H1 (cell line): Measurements from ENCODE around the gene TCAP. TPM values are rescaled to one million over a fixed set of nuclear protein-coding genes. Genes with fewer than 3 reads are reported as not detected.
A peak's percentile ranks its signal among the peaks of the same experiment; 100 is the strongest.

Experiments used
- ASH2L ChIP-seq: fragments of 200-600, 300-600 bp; sonication (generic); IDR thresholded peaks from one replicate; pipeline ENCODE4 v1.7.1; 2017; ENCODE audit warnings: low read length
- CBX5 ChIP-seq: fragments of 300-800, 300-1000 bp; sonication (generic); IDR thresholded peaks from 2 replicates; pipeline ENCODE4 v1.7.1; 2016; ENCODE audit warnings: antibody characterized with exemption, low read length, low read depth
- CHD1 ChIP-seq: IDR thresholded peaks from 2 replicates; pipeline ENCODE4 v1.6.1; 2012; ENCODE audit warnings: low read depth, low read length, improper control_type of control experiment
- KDM4A ChIP-seq: IDR thresholded peaks from one replicate; pipeline ENCODE4 v1.7.1; 2012; ENCODE audit warnings: low read depth, mild to moderate bottlenecking, moderate library complexity, low read length, inconsistent platforms; ENCODE audit not compliant: severe bottlenecking
- POLR2A ChIP-seq, 2 experiments: IDR thresholded peaks; 1 replicate in 1 of 2; 2 replicates in 1 of 2; pipeline ENCODE4 v1.6.1; 2011; ENCODE audit warnings: low read depth in 2 of 2, low read length in 2 of 2, mild to moderate bottlenecking in 2 of 2; ENCODE audit errors: control extremely low read depth in 1 of 2
- POLR2AphosphoS5 ChIP-seq: IDR thresholded peaks from 2 replicates; pipeline ENCODE4 v1.6.1; 2011; ENCODE audit warnings: low read depth, low read length
- SIN3A ChIP-seq, 2 experiments: IDR thresholded peaks in 1 of 2; conservative IDR thresholded peaks in 1 of 2; 2 replicates each; pipeline ENCODE4 v1.6.1; 2011 to 2012; ENCODE audit warnings: low read length in 2 of 2, improper control_type of control experiment in 1 of 2, low read depth in 1 of 2, mild to moderate bottlenecking in 1 of 2
- SIRT6 ChIP-seq: IDR thresholded peaks from one replicate; pipeline ENCODE4 v1.7.1; 2012; ENCODE audit warnings: low read length, inconsistent platforms
- TEAD4 ChIP-seq: IDR thresholded peaks from 2 replicates; pipeline ENCODE4 v1.6.1; 2012; ENCODE audit warnings: low read depth, low read length, inconsistent platforms, mixed read lengths
- ZNF274 ChIP-seq: IDR thresholded peaks from 2 replicates; pipeline ENCODE4 v1.7.0; 2012; ENCODE audit warnings: low read length, borderline replicate concordance; ENCODE audit errors: extremely low read depth
- polyA plus RNA-seq, 7 experiments: library from polyadenylated mRNA; depleted of rRNA in 3 of 7; stranded (reverse) in 5 of 7; unstranded in 2 of 7; fragments of >200 nt in 5 of 7; fragments of 200-250 nt in 2 of 7; gene quantifications; 1 replicate in 5 of 7; 2 replicates in 1 of 7; 4 replicates in 1 of 7; pipeline versions ENCODE4 v1.2.1 to v1.2.3, GENCODE V29; 2011 to 2013; ENCODE audit warnings: missing spikeins in 2 of 7, mixed read lengths in 2 of 7
- total RNA-seq: library from RNA; stranded (reverse); fragmentation: NEBNext Ultra II Directional; extraction: Animal tissue kit (Norgen Biotek cat#: 25700); gene quantifications from 2 replicates; pipeline ENCODE4 v1.2.1, GENCODE V29; 2021

The TCAP gene
- total and polyA plus RNA-seq, 2 of the 8 experiments (the other 6 are each of a cell fraction or from before 2014, with no cell fraction given) = 0.82 to 1.4 TPM

DNA sequence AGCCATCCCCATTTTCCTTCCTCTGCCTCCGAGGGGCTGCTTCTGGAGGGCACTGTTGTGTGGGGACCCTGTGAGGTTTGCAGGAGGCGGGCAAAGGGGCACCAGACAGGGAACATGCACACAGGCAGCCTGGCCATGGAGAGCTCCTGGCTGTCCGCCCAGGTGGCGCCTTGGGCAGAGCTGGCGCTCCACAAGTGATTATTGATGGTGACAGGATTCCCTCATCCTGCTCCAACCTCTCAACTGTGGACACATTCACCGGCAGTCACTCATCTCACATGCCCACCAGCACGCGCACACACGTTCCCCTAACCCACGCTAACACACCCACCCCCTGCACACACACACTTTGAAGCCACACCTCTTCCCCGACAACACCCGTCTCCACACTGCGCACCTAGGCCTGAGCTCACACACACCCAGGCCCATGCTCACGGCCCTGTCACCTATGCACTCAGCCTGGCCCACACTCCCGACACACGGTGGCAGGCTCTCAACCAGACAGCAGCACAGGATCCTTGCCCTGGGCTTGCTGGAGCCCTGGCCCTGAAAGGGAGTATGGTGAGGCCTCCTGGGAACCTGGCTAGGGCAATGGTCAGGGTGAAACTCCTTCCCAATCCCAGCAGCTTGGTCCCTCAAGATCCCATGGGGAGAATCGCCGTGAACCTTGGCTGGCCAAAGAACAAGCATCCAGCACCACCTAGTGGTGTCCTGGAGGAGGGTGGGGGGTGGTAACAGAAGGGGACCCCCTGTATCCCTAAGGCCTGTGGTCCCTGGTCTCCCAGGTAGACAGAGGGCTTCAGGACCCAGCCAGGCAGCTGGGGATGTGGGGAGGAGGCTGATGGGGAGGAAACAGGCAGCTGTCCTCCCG, 6.7 kb downstream of the TCAP start (continued):
- no peak for TF ChIP-seq TEAD4
- TF ChIP-seq KDM4A = no peak
- no peak; the same call in 1 of the 2 replicates for TF ChIP-seq POLR2AphosphoS5
- no peak for TF ChIP-seq SIRT6
- no peak for TF ChIP-seq ASH2L
- no peak for TF ChIP-seq CHD1
- no peak for TF ChIP-seq CBX5
- TF ChIP-seq SIN3A (conservative IDR thresholded peaks at IDR 0.05 in 1 of 2, IDR thresholded peaks at IDR 0.05 in 1 of 2; ENCODE audit: low read depth in 1 of 2, low read length in 2 of 2) = 0 out of 4 replicates have a peak, but pooled peaks of 1 of the 2 experiments have one; percentile 21
- TF ChIP-seq ZNF274 = no peak
- no peak; a peak in 1 of 3 replicates for TF ChIP-seq POLR2A (IDR thresholded peaks at IDR 0.05; ENCODE audit: control extremely low read depth in 1 of 2, low read depth in 2 of 2, low read length in 2 of 2)
